ENCODE data around the gene MYO18A.

MYO18A gene

DNA sequence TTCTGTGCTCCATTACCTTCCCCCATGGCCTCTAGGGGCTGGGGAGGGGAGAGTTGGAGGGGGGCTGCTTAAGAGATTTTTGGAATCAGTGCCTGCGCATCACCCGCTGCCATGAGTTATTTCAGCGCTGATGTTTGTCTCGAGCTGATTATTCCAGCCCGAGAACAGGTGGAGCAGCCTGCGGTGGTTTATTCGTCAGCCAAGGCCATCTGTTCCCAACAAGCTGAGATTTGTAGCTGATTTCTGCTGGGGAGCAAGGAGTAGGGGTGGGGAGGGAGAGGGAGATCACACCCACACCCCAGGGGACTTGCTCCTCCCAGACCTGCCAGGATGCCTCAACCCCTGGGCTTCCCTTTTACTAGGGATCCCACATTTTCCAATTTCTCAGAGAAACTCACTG, 114.2 kb downstream of the MYO18A start:
- Histone ChIP-seq H3K9me3 (ENCODE audit: insufficient read depth, low read length) (no peaks in the 10 kb centered on the region), H3K9ac (ENCODE audit: low read length) (no peak overlapping the region), H3K36me3 (replicated peaks; ENCODE audit: low read depth, low read length) (no peaks in the 10 kb centered on the region), H2AFZ (ENCODE audit: low read depth, low read length) (no peak overlapping the region), H3K27me3 (ENCODE audit: low read depth, low read length) (0 out of 2 replicates have a peak, but pooled peaks cover 5% of the 10 kb centered on the region), H3K4me1 (ENCODE audit: low read length) (no peaks in the 10 kb centered on the region), H3K27ac (ENCODE audit: low read length) (no peak overlapping the region), H4K20me1 (ENCODE audit: insufficient read depth, low read length) (no peaks in the 10 kb centered on the region), H3K79me2 (ENCODE audit: low read length) (no peaks in the 10 kb centered on the region), H3K4me3 (ENCODE audit: low read length) (no peak overlapping the region), H3K4me2 (ENCODE audit: low read length) (no peak overlapping the region)
- TF ChIP-seq, protein P1, sequence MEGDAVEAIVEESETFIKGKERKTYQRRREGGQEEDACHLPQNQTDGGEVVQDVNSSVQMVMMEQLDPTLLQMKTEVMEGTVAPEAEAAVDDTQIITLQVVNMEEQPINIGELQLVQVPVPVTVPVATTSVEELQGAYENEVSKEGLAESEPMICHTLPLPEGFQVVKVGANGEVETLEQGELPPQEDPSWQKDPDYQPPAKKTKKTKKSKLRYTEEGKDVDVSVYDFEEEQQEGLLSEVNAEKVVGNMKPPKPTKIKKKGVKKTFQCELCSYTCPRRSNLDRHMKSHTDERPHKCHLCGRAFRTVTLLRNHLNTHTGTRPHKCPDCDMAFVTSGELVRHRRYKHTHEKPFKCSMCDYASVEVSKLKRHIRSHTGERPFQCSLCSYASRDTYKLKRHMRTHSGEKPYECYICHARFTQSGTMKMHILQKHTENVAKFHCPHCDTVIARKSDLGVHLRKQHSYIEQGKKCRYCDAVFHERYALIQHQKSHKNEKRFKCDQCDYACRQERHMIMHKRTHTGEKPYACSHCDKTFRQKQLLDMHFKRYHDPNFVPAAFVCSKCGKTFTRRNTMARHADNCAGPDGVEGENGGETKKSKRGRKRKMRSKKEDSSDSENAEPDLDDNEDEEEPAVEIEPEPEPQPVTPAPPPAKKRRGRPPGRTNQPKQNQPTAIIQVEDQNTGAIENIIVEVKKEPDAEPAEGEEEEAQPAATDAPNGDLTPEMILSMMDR (IDR thresholded peaks at IDR 0.05; ENCODE audit: low read depth, low read length), result no peak
- TF ChIP-seq EZH2phosphoT487 (IDR thresholded peaks at IDR 0.05; ENCODE audit: low read depth), result no peak

DNA sequence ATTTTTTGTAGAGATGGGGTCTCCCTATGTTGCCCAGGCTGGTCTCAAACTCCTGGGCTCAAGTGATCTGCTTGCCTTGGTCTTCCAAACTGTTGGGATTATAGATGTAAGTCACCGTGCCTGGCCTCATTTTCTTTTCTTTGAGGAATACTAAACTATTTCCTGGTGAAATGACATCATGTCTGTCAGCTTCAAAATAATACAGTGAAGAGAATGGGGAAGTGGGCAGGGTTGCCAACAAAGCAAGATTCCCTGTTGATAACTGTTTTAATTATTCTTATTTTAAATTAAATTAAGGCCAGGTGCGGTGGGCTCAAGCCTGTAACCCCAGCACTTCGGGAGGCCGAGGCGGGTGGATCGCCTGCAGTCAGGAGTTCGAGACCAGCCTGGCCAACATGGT, 116.2 kb downstream of the MYO18A start:
- Histone ChIP-seq H2AFZ (ENCODE audit: low read depth, low read length) (no peak overlapping the region), H3K9ac (ENCODE audit: low read length) (no peak overlapping the region), H3K9me3 (ENCODE audit: insufficient read depth, low read length) (no peaks in the 10 kb centered on the region), H3K4me2 (ENCODE audit: low read length) (no peak overlapping the region), H3K4me1 (ENCODE audit: low read length) (no peaks in the 10 kb centered on the region), H4K20me1 (ENCODE audit: insufficient read depth, low read length) (no peaks in the 10 kb centered on the region), H3K4me3 (ENCODE audit: low read length) (no peak overlapping the region), H3K79me2 (ENCODE audit: low read length) (no peaks in the 10 kb centered on the region), H3K27me3 (ENCODE audit: low read depth, low read length) (0 out of 2 replicates have a peak, but pooled peaks cover 5% of the 10 kb centered on the region), H3K27ac (ENCODE audit: low read length) (no peak overlapping the region), H3K36me3 (replicated peaks; ENCODE audit: low read depth, low read length) (no peaks in the 10 kb centered on the region)
- TF ChIP-seq EZH2phosphoT487 (IDR thresholded peaks at IDR 0.05; ENCODE audit: low read depth), result no peak
- TF ChIP-seq, protein P1 (IDR thresholded peaks at IDR 0.05; ENCODE audit: low read depth, low read length), result no peak

DNA sequence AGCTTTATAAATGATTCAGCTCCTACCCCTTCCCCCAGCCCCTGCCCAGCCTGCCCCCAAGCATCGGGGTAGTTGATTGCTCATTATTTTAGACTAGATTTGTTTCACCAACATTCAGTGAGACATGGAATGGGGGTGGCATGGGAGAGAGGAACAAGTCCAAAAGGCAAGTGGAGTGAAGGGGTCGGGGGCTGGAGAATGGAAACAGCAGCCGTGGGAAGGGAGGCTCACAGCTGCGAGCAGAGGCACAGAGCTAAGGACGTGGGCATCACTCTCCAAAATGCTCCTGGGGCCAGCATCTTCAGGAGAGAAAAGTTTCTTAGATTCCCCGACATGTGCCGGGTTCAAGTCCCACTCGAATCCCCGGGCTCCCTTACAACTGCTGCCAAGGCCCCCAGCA, 118.0 kb downstream of the MYO18A start:
- Histone ChIP-seq H3K9ac (ENCODE audit: low read length) (no peak overlapping the region), H3K79me2 (ENCODE audit: low read length) (no peaks in the 10 kb centered on the region), H2AFZ (ENCODE audit: low read depth, low read length) (no peak overlapping the region), H4K20me1 (ENCODE audit: insufficient read depth, low read length) (no peaks in the 10 kb centered on the region), H3K9me3 (ENCODE audit: insufficient read depth, low read length) (no peaks in the 10 kb centered on the region), H3K36me3 (replicated peaks; ENCODE audit: low read depth, low read length) (no peaks in the 10 kb centered on the region), H3K4me3 (ENCODE audit: low read length) (no peak overlapping the region), H3K27ac (ENCODE audit: low read length) (no peak overlapping the region), H3K4me2 (ENCODE audit: low read length) (no peak overlapping the region), H3K4me1 (ENCODE audit: low read length) (no peaks in the 10 kb centered on the region), H3K27me3 (ENCODE audit: low read depth, low read length) (peaks cover 3% of the 10 kb centered on the region; the same call in 1 of the 2 replicates)
- no peak for TF ChIP-seq EZH2phosphoT487 (IDR thresholded peaks at IDR 0.05; ENCODE audit: low read depth)
- TF ChIP-seq, protein P1 (IDR thresholded peaks at IDR 0.05; ENCODE audit: low read depth, low read length), result no peak

DNA sequence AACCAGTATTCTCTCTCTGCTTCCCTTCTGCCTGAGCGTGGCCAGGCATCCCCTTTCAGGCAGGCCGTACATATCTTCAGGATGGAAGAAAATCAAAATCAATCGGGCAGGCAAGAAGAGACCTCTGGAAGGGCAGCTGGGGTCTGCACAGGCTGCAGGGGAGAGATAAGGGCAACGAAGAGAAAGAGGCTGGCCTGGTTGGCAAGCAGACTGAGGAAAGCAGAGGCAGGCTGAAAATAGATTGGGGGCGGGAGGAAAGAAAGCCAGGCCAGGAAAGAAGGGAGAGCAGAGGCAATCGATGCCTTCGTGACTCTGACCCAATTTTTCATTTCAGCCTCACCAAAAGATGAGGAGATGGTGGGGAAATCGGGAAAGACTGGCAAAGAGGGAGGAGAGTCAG, 119.2 kb downstream of the MYO18A start:
- H3K9me3 ChIP-seq (ENCODE audit: insufficient read depth, low read length), result no peaks in the 10 kb centered on the region
- H3K4me1 ChIP-seq (ENCODE audit: low read length), result no peaks in the 10 kb centered on the region
- H3K27ac ChIP-seq (ENCODE audit: low read length), result no peak overlapping the region

More for the DNA sequence above, 119.2 kb downstream of the MYO18A start:
- Histone ChIP-seq H3K36me3 (replicated peaks; ENCODE audit: low read depth, low read length) (no peaks in the 10 kb centered on the region), H2AFZ (ENCODE audit: low read depth, low read length) (no peak overlapping the region; the same call in 1 of the 2 replicates), H4K20me1 (ENCODE audit: insufficient read depth, low read length) (no peaks in the 10 kb centered on the region), H3K9ac (ENCODE audit: low read length) (no peak overlapping the region), H3K27me3 (ENCODE audit: low read depth, low read length) (peaks cover 3% of the 10 kb centered on the region; the same call in 1 of the 2 replicates), H3K4me2 (ENCODE audit: low read length) (no peak overlapping the region), H3K4me3 (ENCODE audit: low read length) (no peak overlapping the region), H3K79me2 (ENCODE audit: low read length) (no peaks in the 10 kb centered on the region)
- TF ChIP-seq, protein P1 (IDR thresholded peaks at IDR 0.05; ENCODE audit: low read depth, low read length), result no peak
- TF ChIP-seq EZH2phosphoT487 (IDR thresholded peaks at IDR 0.05; ENCODE audit: low read depth), result no peak
